HEK293 (cell line): Measurements from ENCODE around the gene CRTAP.

Source experiments
- KLF9 ChIP-seq: fragments of 450-650 bp; formaldehyde crosslinking; IDR thresholded peaks from 2 replicates; pipeline ENCODE4 v1.5.1; 2016; ENCODE audit warnings: missing biosample characterization, missing genetic modification characterization, low read depth
- REPIN1 ChIP-seq: fragments of 450-650 bp; formaldehyde crosslinking; IDR thresholded peaks from 2 replicates; pipeline ENCODE4 v1.5.1; 2017; ENCODE audit warnings: missing biosample characterization, missing genetic modification characterization, low read depth
- SP2 ChIP-seq: fragments of 450-650 bp; formaldehyde crosslinking; IDR thresholded peaks from 2 replicates; pipeline ENCODE4 v1.5.1; 2016; ENCODE audit warnings: missing biosample characterization, missing genetic modification characterization
- WT1 ChIP-seq: fragments of 450-650 bp; formaldehyde crosslinking; IDR thresholded peaks from 2 replicates; pipeline ENCODE4 v1.5.1; 2016; ENCODE audit warnings: missing biosample characterization, missing genetic modification characterization
- ZBTB17 ChIP-seq: fragments of 450-650 bp; formaldehyde crosslinking; IDR thresholded peaks from 2 replicates; pipeline ENCODE4 v1.5.1; 2016; ENCODE audit warnings: missing biosample characterization, missing genetic modification characterization
- ZBTB7A ChIP-seq: fragments of 450-650 bp; formaldehyde crosslinking; IDR thresholded peaks from 2 replicates; pipeline ENCODE4 v1.5.1; 2016; ENCODE audit warnings: low read depth, missing biosample characterization, missing genetic modification characterization
- ZFHX2 ChIP-seq: fragments of 450-650 bp; formaldehyde crosslinking; conservative IDR thresholded peaks from 2 replicates; pipeline ENCODE4 v1.5.1; 2016; ENCODE audit warnings: missing biosample characterization, missing genetic modification characterization
- ZFP37 ChIP-seq: fragments of 450-650 bp; formaldehyde crosslinking; IDR thresholded peaks from 2 replicates; pipeline ENCODE4 v1.5.1; 2016; ENCODE audit warnings: missing biosample characterization, missing genetic modification characterization
- ZNF121 ChIP-seq: fragments of 450-650 bp; formaldehyde crosslinking; IDR thresholded peaks from 2 replicates; pipeline ENCODE4 v1.5.1; 2016; ENCODE audit warnings: missing biosample characterization, missing genetic modification characterization
- ZNF155 ChIP-seq: fragments of 450-650 bp; formaldehyde crosslinking; IDR thresholded peaks from 2 replicates; pipeline ENCODE4 v1.5.1; 2016; ENCODE audit warnings: missing biosample characterization, missing genetic modification characterization
- ZNF157 ChIP-seq: fragments of 450-650 bp; formaldehyde crosslinking; IDR thresholded peaks from 2 replicates; pipeline ENCODE4 v1.5.1; 2016; ENCODE audit warnings: missing biosample characterization, missing genetic modification characterization
- ZNF211 ChIP-seq: fragments of 450-650 bp; formaldehyde crosslinking; IDR thresholded peaks from 2 replicates; pipeline ENCODE4 v1.5.1; 2016; ENCODE audit warnings: low read depth, missing biosample characterization, missing genetic modification characterization
- ZNF214 ChIP-seq: fragments of 450-650 bp; formaldehyde crosslinking; IDR thresholded peaks from 2 replicates; pipeline ENCODE4 v1.5.1; 2017; ENCODE audit warnings: missing biosample characterization, mild to moderate bottlenecking, missing genetic modification characterization, borderline replicate concordance
- ZNF366 ChIP-seq: fragments of 450-650 bp; formaldehyde crosslinking; conservative IDR thresholded peaks from 2 replicates; pipeline ENCODE4 v1.5.1; 2016; ENCODE audit warnings: missing biosample characterization, missing genetic modification characterization
- ZNF37A ChIP-seq: fragments of 450-650 bp; IDR thresholded peaks from 2 replicates; pipeline ENCODE4 v1.5.1; 2018; ENCODE audit warnings: missing biosample characterization, missing genetic modification characterization
- ZNF529 ChIP-seq: fragments of 450-650 bp; formaldehyde crosslinking; IDR thresholded peaks from 2 replicates; pipeline ENCODE4 v1.5.1; 2017; ENCODE audit warnings: missing genetic modification characterization, missing biosample characterization; ENCODE audit not compliant: insufficient replicate concordance
- ZNF530 ChIP-seq: fragments of 450-650 bp; formaldehyde crosslinking; IDR thresholded peaks from 2 replicates; pipeline ENCODE4 v1.5.1; 2016; ENCODE audit warnings: low read depth, missing biosample characterization, missing genetic modification characterization
- ZNF585B ChIP-seq: fragments of 450-650 bp; formaldehyde crosslinking; IDR thresholded peaks from 2 replicates; pipeline ENCODE4 v1.5.1; 2016; ENCODE audit warnings: missing biosample characterization, missing genetic modification characterization
- ZNF654 ChIP-seq: fragments of 450-650 bp; formaldehyde crosslinking; IDR thresholded peaks from 2 replicates; pipeline ENCODE4 v1.5.1; 2016; ENCODE audit warnings: low read depth, missing biosample characterization, missing genetic modification characterization
- ZNF677 ChIP-seq: fragments of 450-650 bp; IDR thresholded peaks from 2 replicates; pipeline ENCODE4 v1.5.0; 2018; ENCODE audit warnings: missing biosample characterization, mild to moderate bottlenecking, missing genetic modification characterization, moderate library complexity
- ZNF837 ChIP-seq: fragments of 450-650 bp; formaldehyde crosslinking; IDR thresholded peaks from 2 replicates; pipeline ENCODE4 v1.5.1; 2016; ENCODE audit warnings: missing biosample characterization, missing genetic modification characterization
- ZNF843 ChIP-seq: fragments of 450-650 bp; formaldehyde crosslinking; IDR thresholded peaks from 2 replicates; pipeline ENCODE4 v1.5.1; 2016; ENCODE audit warnings: missing biosample characterization, missing genetic modification characterization
- TF ChIP-seq, protein P1 (sequence below): fragments of 450-650 bp; formaldehyde crosslinking; IDR thresholded peaks from 2 replicates; pipeline ENCODE4 v1.5.1; 2016; ENCODE audit warnings: missing biosample characterization, missing genetic modification characterization
- TF ChIP-seq, protein P2 (sequence below): fragments of 450-650 bp; formaldehyde crosslinking; IDR thresholded peaks from 2 replicates; pipeline ENCODE4 v1.5.1; 2016; ENCODE audit warnings: missing biosample characterization, missing genetic modification characterization
- TF ChIP-seq, protein P3 (sequence below): fragments of 450-650 bp; formaldehyde crosslinking; IDR thresholded peaks from 2 replicates; pipeline ENCODE4 v1.5.1; 2016; ENCODE audit warnings: missing biosample characterization, missing genetic modification characterization, borderline replicate concordance
- TF ChIP-seq, protein P4 (sequence below): fragments of 450-650 bp; formaldehyde crosslinking; IDR thresholded peaks from 2 replicates; pipeline ENCODE4 v1.5.1; 2016; ENCODE audit warnings: missing biosample characterization, missing genetic modification characterization
- TF ChIP-seq, protein P5 (sequence below): sonication (generic); formaldehyde crosslinking; IDR thresholded peaks from 2 replicates; pipeline ENCODE4 v1.8.1; 2022; ENCODE audit warnings: mild to moderate bottlenecking, moderate library complexity, missing genetic modification reagents
- TF ChIP-seq, protein P6 (sequence below): fragments of 450-650 bp; formaldehyde crosslinking; IDR thresholded peaks from 2 replicates; pipeline ENCODE4 v1.5.1; 2016; ENCODE audit warnings: missing biosample characterization, missing genetic modification characterization, low read depth

The CRTAP gene

DNA sequence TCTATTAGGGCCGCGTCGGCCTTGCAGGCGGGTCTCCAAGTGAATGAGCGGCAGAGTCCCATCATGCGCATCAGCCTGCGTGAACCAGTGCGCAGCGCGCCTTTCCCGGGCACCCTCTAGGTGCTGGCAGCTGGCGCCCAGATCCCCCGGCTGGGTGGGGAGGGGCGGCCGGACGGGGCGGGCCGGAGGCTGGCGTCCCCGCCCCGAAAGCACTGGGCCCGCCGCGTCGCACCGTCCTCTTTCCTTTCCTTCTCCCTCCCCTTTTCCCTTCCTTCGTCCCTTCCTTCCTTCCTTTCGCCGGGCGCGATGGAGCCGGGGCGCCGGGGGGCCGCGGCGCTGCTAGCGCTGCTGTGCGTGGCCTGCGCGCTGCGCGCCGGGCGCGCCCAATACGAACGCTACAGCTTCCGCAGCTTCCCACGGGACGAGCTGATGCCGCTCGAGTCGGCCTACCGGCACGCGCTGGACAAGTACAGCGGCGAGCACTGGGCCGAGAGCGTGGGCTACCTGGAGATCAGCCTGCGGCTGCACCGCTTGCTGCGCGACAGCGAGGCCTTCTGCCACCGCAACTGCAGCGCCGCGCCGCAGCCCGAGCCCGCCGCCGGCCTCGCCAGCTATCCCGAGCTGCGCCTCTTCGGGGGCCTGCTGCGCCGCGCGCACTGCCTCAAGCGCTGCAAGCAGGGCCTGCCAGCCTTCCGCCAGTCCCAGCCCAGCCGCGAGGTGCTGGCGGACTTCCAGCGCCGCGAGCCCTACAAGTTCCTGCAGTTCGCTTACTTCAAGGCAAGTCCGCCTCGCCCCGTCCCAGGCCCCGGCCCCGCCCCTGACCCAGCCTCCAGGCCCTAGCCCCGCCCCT, at the start of gene CRTAP (continued):
- TF ChIP-seq, protein P1, sequence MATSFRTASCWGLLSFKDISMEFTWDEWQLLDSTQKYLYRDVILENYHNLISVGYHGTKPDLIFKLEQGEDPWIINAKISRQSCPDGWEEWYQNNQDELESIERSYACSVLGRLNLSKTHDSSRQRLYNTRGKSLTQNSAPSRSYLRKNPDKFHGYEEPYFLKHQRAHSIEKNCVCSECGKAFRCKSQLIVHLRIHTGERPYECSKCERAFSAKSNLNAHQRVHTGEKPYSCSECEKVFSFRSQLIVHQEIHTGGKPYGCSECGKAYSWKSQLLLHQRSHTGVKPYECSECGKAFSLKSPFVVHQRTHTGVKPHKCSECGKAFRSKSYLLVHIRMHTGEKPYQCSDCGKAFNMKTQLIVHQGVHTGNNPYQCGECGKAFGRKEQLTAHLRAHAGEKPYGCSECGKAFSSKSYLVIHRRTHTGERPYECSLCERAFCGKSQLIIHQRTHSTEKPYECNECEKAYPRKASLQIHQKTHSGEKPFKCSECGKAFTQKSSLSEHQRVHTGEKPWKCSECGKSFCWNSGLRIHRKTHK (tag by site-specific recombination) = no peak
- no peak for TF ChIP-seq ZBTB17
- no peak for TF ChIP-seq KLF9 (tag by site-specific recombination)
- TF ChIP-seq ZNF157 (tag by site-specific recombination) = no peak
- TF ChIP-seq ZNF837 (tag by site-specific recombination) = no peak
- no peak for TF ChIP-seq ZBTB7A (tag by site-specific recombination)
- TF ChIP-seq, protein P2, sequence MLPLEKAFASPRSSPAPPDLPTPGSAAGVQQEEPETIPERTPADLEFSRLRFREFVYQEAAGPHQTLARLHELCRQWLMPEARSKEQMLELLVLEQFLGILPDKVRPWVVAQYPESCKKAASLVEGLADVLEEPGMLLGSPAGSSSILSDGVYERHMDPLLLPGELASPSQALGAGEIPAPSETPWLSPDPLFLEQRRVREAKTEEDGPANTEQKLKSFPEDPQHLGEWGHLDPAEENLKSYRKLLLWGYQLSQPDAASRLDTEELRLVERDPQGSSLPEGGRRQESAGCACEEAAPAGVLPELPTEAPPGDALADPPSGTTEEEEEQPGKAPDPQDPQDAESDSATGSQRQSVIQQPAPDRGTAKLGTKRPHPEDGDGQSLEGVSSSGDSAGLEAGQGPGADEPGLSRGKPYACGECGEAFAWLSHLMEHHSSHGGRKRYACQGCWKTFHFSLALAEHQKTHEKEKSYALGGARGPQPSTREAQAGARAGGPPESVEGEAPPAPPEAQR (tag by site-specific recombination) = no peak
- no peak for TF ChIP-seq ZNF529 (tag by site-specific recombination)
- TF ChIP-seq ZNF214 (tag by site-specific recombination) = no peak
- no peak for TF ChIP-seq ZFP37
- no peak for TF ChIP-seq ZNF585B (tag by site-specific recombination)
- peak; percentile 42; the same call in 1 of the 2 replicates for TF ChIP-seq ZFHX2 (tag by site-specific recombination)
- no peak for TF ChIP-seq WT1 (tag by site-specific recombination)
- no peak for TF ChIP-seq ZNF155 (tag by site-specific recombination)
- no peak for TF ChIP-seq ZNF211 (tag by site-specific recombination)
- TF ChIP-seq ZNF843 (tag by site-specific recombination) = no peak
- TF ChIP-seq ZNF37A = 0 out of 2 replicates have a peak, but pooled peaks have one; percentile 6
- no peak for TF ChIP-seq ZNF121 (tag by site-specific recombination)
- peak; percentile 82 for TF ChIP-seq SP2 (tag by site-specific recombination)
- TF ChIP-seq ZNF366 (tag by site-specific recombination) = peak; percentile 43; the same call in 1 of the 2 replicates
- no peak for TF ChIP-seq ZNF654 (tag by site-specific recombination)
- TF ChIP-seq, protein P3, sequence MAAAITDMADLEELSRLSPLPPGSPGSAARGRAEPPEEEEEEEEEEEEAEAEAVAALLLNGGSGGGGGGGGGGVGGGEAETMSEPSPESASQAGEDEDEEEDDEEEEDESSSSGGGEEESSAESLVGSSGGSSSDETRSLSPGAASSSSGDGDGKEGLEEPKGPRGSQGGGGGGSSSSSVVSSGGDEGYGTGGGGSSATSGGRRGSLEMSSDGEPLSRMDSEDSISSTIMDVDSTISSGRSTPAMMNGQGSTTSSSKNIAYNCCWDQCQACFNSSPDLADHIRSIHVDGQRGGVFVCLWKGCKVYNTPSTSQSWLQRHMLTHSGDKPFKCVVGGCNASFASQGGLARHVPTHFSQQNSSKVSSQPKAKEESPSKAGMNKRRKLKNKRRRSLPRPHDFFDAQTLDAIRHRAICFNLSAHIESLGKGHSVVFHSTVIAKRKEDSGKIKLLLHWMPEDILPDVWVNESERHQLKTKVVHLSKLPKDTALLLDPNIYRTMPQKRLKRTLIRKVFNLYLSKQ = no peak
- TF ChIP-seq, protein P4, sequence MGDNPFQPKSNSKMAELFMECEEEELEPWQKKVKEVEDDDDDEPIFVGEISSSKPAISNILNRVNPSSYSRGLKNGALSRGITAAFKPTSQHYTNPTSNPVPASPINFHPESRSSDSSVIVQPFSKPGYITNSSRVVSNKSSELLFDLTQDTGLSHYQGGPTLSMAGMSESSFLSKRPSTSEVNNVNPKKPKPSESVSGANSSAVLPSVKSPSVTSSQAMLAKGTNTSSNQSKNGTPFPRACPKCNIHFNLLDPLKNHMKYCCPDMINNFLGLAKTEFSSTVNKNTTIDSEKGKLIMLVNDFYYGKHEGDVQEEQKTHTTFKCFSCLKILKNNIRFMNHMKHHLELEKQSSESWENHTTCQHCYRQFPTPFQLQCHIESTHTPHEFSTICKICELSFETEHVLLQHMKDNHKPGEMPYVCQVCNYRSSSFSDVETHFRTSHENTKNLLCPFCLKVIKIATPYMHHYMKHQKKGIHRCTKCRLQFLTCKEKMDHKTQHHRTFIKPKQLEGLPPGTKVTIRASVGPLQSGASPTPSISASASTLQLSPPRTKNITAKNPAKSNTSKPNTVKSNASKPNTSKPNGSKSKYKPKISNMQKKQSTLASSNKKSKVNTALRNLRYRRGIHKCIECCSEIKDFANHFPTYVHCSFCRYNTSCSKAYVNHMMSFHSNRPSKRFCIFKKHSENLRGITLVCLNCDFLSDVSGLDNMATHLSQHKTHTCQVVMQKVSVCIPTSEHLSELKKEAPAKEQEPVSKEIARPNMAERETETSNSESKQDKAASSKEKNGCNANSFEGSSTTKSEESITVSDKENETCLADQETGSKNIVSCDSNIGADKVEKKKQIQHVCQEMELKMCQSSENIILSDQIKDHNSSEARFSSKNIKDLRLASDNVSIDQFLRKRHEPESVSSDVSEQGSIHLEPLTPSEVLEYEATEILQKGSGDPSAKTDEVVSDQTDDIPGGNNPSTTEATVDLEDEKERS (tag by site-specific recombination) = no peak
- TF ChIP-seq, protein P5, sequence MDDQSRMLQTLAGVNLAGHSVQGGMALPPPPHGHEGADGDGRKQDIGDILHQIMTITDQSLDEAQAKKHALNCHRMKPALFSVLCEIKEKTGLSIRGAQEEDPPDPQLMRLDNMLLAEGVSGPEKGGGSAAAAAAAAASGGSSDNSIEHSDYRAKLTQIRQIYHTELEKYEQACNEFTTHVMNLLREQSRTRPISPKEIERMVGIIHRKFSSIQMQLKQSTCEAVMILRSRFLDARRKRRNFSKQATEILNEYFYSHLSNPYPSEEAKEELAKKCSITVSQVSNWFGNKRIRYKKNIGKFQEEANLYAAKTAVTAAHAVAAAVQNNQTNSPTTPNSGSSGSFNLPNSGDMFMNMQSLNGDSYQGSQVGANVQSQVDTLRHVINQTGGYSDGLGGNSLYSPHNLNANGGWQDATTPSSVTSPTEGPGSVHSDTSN (CRISPR knock-in tag) = 0 out of 2 replicates have a peak, but pooled peaks have one; percentile 17
- no peak for TF ChIP-seq ZNF677 (tag by site-specific recombination)
- TF ChIP-seq REPIN1 (tag by site-specific recombination) = no peak
- no peak for TF ChIP-seq ZNF530 (tag by site-specific recombination)
- TF ChIP-seq, protein P6, sequence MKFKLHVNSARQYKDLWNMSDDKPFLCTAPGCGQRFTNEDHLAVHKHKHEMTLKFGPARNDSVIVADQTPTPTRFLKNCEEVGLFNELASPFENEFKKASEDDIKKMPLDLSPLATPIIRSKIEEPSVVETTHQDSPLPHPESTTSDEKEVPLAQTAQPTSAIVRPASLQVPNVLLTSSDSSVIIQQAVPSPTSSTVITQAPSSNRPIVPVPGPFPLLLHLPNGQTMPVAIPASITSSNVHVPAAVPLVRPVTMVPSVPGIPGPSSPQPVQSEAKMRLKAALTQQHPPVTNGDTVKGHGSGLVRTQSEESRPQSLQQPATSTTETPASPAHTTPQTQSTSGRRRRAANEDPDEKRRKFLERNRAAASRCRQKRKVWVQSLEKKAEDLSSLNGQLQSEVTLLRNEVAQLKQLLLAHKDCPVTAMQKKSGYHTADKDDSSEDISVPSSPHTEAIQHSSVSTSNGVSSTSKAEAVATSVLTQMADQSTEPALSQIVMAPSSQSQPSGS = no peak
